ENCODE measurements around the gene GRIK1.

- TF ChIP-seq CTCF (conservative IDR thresholded peaks at IDR 0.05; ENCODE audit: low read length) (no peak), EZH2phosphoT487 (IDR thresholded peaks at IDR 0.05; ENCODE audit: borderline replicate concordance) (no peak)
These were observed 121.3 kb downstream of the GRIK1 start for GRCh38 chr21:29818383-29818921.

Data from Loucy (cell line).